ENCODE results near the gene PLPP3. TPM values are rescaled to one million over a fixed set of nuclear protein-coding genes. Genes with fewer than 3 reads are reported as not detected.

The PLPP3 gene
- total RNA-seq, 1 donor from 2014 or later = 61.8 TPM

- Mint-ChIP-seq H3K27me3 (ENCODE audit: low read depth) (no peaks in the 10 kb centered on the region), H3K4me3 (no peak overlapping the region), H3K36me3 (no peaks in the 10 kb centered on the region), H3K4me1 (peaks cover 44% of the 10 kb centered on the region), H3K9me3 (no peaks in the 10 kb centered on the region), H3K27ac (peak overlapping the region; percentile 6)
- TF ChIP-seq CTCF (IDR thresholded peaks at IDR 0.05; ENCODE audit: unreplicated experiment) = no peak
- no peak for DNase-seq (ENCODE audit: low spot score in 2 of 2, unreplicated experiment in 2 of 2)
Measured at GRCh38 chr1:56451491-56451890, 127.9 kb downstream of the PLPP3 start.

GRCh38 chr1:56450004-56450666 is 129.2 kb downstream of the PLPP3 start:
- Mint-ChIP-seq H3K9me3 (no peaks in the 10 kb centered on the region), H3K27me3 (ENCODE audit: low read depth) (no peaks in the 10 kb centered on the region), H3K27ac (no peak overlapping the region), H3K4me3 (no peak overlapping the region), H3K36me3 (no peaks in the 10 kb centered on the region), H3K4me1 (peaks cover 45% of the 10 kb centered on the region)
- TF ChIP-seq CTCF (IDR thresholded peaks at IDR 0.05; ENCODE audit: unreplicated experiment) = no peak
- no peak for DNase-seq (ENCODE audit: low spot score in 2 of 2, unreplicated experiment in 2 of 2)

GRCh38 chr1:56448529-56449300 is 130.6 kb downstream of the PLPP3 start:
- no peak overlapping the region for H3K27ac Mint-ChIP-seq
- H3K4me1 Mint-ChIP-seq = peaks cover 43% of the 10 kb centered on the region
- no peaks in the 10 kb centered on the region for H3K9me3 Mint-ChIP-seq
- no peaks in the 10 kb centered on the region for H3K27me3 Mint-ChIP-seq (ENCODE audit: low read depth)
- no peak for TF ChIP-seq CTCF (IDR thresholded peaks at IDR 0.05; ENCODE audit: unreplicated experiment)
- H3K4me3 Mint-ChIP-seq = no peak overlapping the region
- no peak for DNase-seq (ENCODE audit: low spot score in 2 of 2, unreplicated experiment in 2 of 2)
- H3K36me3 Mint-ChIP-seq = no peaks in the 10 kb centered on the region

GRCh38 chr1:56447823-56448222 is 131.5 kb downstream of the PLPP3 start:
- Mint-ChIP-seq H3K27ac (no peak overlapping the region), H3K4me3 (no peak overlapping the region), H3K36me3 (no peaks in the 10 kb centered on the region), H3K4me1 (peaks cover 36% of the 10 kb centered on the region), H3K27me3 (ENCODE audit: low read depth) (no peaks in the 10 kb centered on the region), H3K9me3 (no peaks in the 10 kb centered on the region)
- no peak for DNase-seq (ENCODE audit: low spot score in 2 of 2, unreplicated experiment in 2 of 2)
- TF ChIP-seq CTCF (IDR thresholded peaks at IDR 0.05; ENCODE audit: unreplicated experiment) = no peak

- H3K27ac Mint-ChIP-seq = peak overlapping the region; percentile 51
- no peaks in the 10 kb centered on the region for H3K27me3 Mint-ChIP-seq (ENCODE audit: low read depth)
Measured at GRCh38 chr1:56446531-56447098, 132.7 kb downstream of the PLPP3 start.

More at GRCh38 chr1:56446531-56447098, 132.7 kb downstream of the PLPP3 start:
- DNase-seq (ENCODE audit: low spot score in 2 of 2, unreplicated experiment in 2 of 2) = no peak
- Mint-ChIP-seq H3K4me3 (no peak overlapping the region), H3K9me3 (no peaks in the 10 kb centered on the region), H3K4me1 (peaks cover 37% of the 10 kb centered on the region), H3K36me3 (no peaks in the 10 kb centered on the region)
- no peak for TF ChIP-seq CTCF (IDR thresholded peaks at IDR 0.05; ENCODE audit: unreplicated experiment)
